Endothelial cell of umbilical vein (primary cell): ENCODE measurements around the gene KHDC3L. TPM values are rescaled to one million over a fixed set of nuclear protein-coding genes. Genes with fewer than 3 reads are reported as not detected.

Experiments
- BruUV-seq: library from RNA; stranded (reverse); fragments of 400-500 nt; replicated peaks from 2 replicates; lab custom pipeline; 2021; lab: Mats Ljungman, UMichigan
- CTCF ChIA-PET: fragments of 300-600, 350-600 bp; sonication (Branson Sonifier 250); formaldehyde crosslinking; loops from one replicate; lab custom pipeline; 2021; ENCODE audit warnings: antibody characterized with exemption, inconsistent platforms; lab: Charles Lee
- POLR2A ChIA-PET: fragments of 300-600, 350-600 bp; sonication (Branson Sonifier 250); formaldehyde crosslinking; loops from one replicate; lab custom pipeline; 2021; ENCODE audit warnings: antibody characterized with exemption, inconsistent platforms; lab: Charles Lee
- DNase-seq: peaks from one replicate; pipeline ENCODE4 v3.0.0-alpha.2; 2011; ENCODE audit warnings: low read depth, low spot score
- FAIRE-seq: peaks from 2 replicates; lab custom pipeline; 2011; peaks lifted over from hg19 to GRCh38; lab: Jason Lieb, UNC
- H2AFZ ChIP-seq: 2 replicates; pipeline ENCODE4 v1.6.0; 2012; ENCODE audit warnings: low read depth, low read length, control low read depth, inconsistent platforms
- H3K27ac ChIP-seq: 2 replicates; pipeline ENCODE4 v1.5.1; 2011; ENCODE audit warnings: low read depth, mild to moderate bottlenecking, control low read depth, low read length, moderate library complexity; ENCODE audit not compliant: insufficient read depth
- H3K27me3 ChIP-seq, 2 experiments: 2 replicates each; pipeline versions ENCODE4 v1.6.0 to v1.6.1; 2011; ENCODE audit warnings: low read length in 2 of 2, mixed read lengths in 1 of 2; ENCODE audit not compliant: control insufficient read depth in 2 of 2, insufficient read depth in 2 of 2
- H3K36me3 ChIP-seq, 2 experiments: 2 replicates in 1 of 2; 3 replicates in 1 of 2; pipeline ENCODE4 v1.5.1; 2011; ENCODE audit warnings: low read length in 2 of 2, mild to moderate bottlenecking in 1 of 2, moderate library complexity in 1 of 2; ENCODE audit not compliant: control insufficient read depth in 2 of 2, insufficient read depth in 2 of 2; ENCODE audit errors: extremely low read depth in 1 of 2
- H3K4me1 ChIP-seq: 3 replicates; pipeline ENCODE4 v1.5.1; 2011; ENCODE audit warnings: mild to moderate bottlenecking, low read length; ENCODE audit not compliant: control insufficient read depth, insufficient read depth; ENCODE audit errors: extremely low read depth
- H3K4me2 ChIP-seq: 2 replicates; pipeline ENCODE4 v1.6.1; 2011; ENCODE audit warnings: low read length, control low read depth, mixed read lengths; ENCODE audit not compliant: insufficient read depth
- H3K4me3 ChIP-seq, 3 experiments: fragments of 200-600 bp in 1 of 3; sonication (generic), shearing (Covaris generic) in 1 of 3; replicated peaks in 1 of 3; 2 replicates each; pipeline ENCODE4 v1.5.1; 2011 to 2016; ENCODE audit warnings: control low read depth in 3 of 3, low read length in 3 of 3, mild to moderate bottlenecking in 2 of 3, inconsistent platforms in 1 of 3, low read depth in 1 of 3, moderate library complexity in 1 of 3; ENCODE audit not compliant: insufficient read depth in 1 of 3
- H3K79me2 ChIP-seq: 2 replicates; pipeline ENCODE4 v1.6.0; 2012; ENCODE audit warnings: low read length, inconsistent platforms; ENCODE audit not compliant: control insufficient read depth, insufficient read depth
- H3K9ac ChIP-seq: replicated peaks from 2 replicates; pipeline ENCODE3; 2011; ENCODE audit warnings: low read length, control low read depth; ENCODE audit not compliant: insufficient read depth; ENCODE audit errors: extremely low read depth
- H3K9me1 ChIP-seq: replicated peaks from 3 replicates; pipeline ENCODE4 v1.6.0; 2011; ENCODE audit warnings: mild to moderate bottlenecking, low read length; ENCODE audit not compliant: control insufficient read depth, insufficient read depth; ENCODE audit errors: extremely low read depth
- H3K9me3 ChIP-seq: replicated peaks from 2 replicates; pipeline ENCODE4 v1.5.1; 2012; ENCODE audit warnings: low read length, inconsistent platforms; ENCODE audit not compliant: control insufficient read depth, insufficient read depth
- H4K20me1 ChIP-seq: replicated peaks from 2 replicates; pipeline ENCODE3; 2011; ENCODE audit warnings: mild to moderate bottlenecking, low read length; ENCODE audit not compliant: control insufficient read depth, insufficient read depth; ENCODE audit errors: extremely low read depth
- GATA2 ChIP-seq: IDR thresholded peaks from 2 replicates; pipeline ENCODE4 v1.7.0; 2011; ENCODE audit warnings: low read depth, mild to moderate bottlenecking, moderate library complexity, mixed read lengths, low read length; ENCODE audit not compliant: insufficient read length, insufficient read depth
- JUN ChIP-seq: IDR thresholded peaks from 2 replicates; pipeline ENCODE4 v1.6.1; 2011; ENCODE audit warnings: borderline replicate concordance, low read depth; ENCODE audit not compliant: insufficient read length, insufficient read depth
- MAX ChIP-seq: IDR thresholded peaks from 2 replicates; pipeline ENCODE4 v1.6.1; 2011; ENCODE audit not compliant: insufficient read depth, insufficient read length
- MYC ChIP-seq: IDR thresholded peaks from one replicate; pipeline ENCODE4 v1.6.1; 2011; ENCODE audit warnings: mild to moderate bottlenecking, low read depth, low read length
- dilution Hi-C: fragments of 300-500 bp; cut with MboI; formaldehyde crosslinking; loops from one replicate; pipeline ENCODE4 v1.15.0; 2019; ENCODE audit warnings: low sequenced_read_pairs; ENCODE audit not compliant: extremely low pct_ligation_motif_present
- intact Hi-C: fragments of 100-400 bp; cut with micrococcal nuclease; formaldehyde crosslinking; loops from one replicate; pipeline ENCODE4 v1.10.0; 2022
- polyA plus RNA-seq, 4 experiments: library from polyadenylated mRNA; depleted of rRNA in 3 of 4; stranded (reverse) in 3 of 4; unstranded in 1 of 4; fragments of >200 nt; gene quantifications; 2 replicates each; pipeline versions ENCODE4 v1.2.1 to v1.2.3, GENCODE V29; 2011 to 2012; ENCODE audit warnings: missing spikeins in 1 of 4
- total RNA-seq: library from RNA; stranded (reverse); gene quantifications from 2 replicates; pipeline ENCODE4 v1.2.3, GENCODE V29; 2021

KHDC3L gene
- total and polyA plus RNA-seq, 2 donors (not counting 3 experiments of a cell fraction or from before 2014, with no cell fraction given): not detected

GRCh38 chr6:73400656-73401055 is 38.2 kb downstream of the KHDC3L start:
- dilution Hi-C loops (no loop called here), intact Hi-C loops (no loop called here)
- Histone ChIP-seq H3K27ac (no peak overlapping the region), H3K4me3 (no peak overlapping the region), H3K9me3 (no peaks in the 10 kb centered on the region), H3K79me2 (no peaks in the 10 kb centered on the region), H3K27me3 (no peaks in the 10 kb centered on the region), H3K9ac (no peak overlapping the region), H3K9me1 (no peaks in the 10 kb centered on the region), H3K4me1 (no peaks in the 10 kb centered on the region), H2AFZ (no peak overlapping the region), H4K20me1 (no peaks in the 10 kb centered on the region), H3K4me2 (no peak overlapping the region), H3K36me3 (no peaks in the 10 kb centered on the region)
- TF ChIP-seq JUN: no peak
- TF ChIP-seq MAX: no peak
- no peak for TF ChIP-seq MYC
- BruUV-seq: no TSS peak
- POLR2A ChIA-PET: no interaction called here
- no peak for FAIRE-seq
- CTCF ChIA-PET: no interaction called here
- DNase-seq: no peak

GRCh38 chr6:73409395-73409794 is 46.9 kb downstream of the KHDC3L start:
- FAIRE-seq (no peak), DNase-seq (no peak)
- Histone ChIP-seq H4K20me1 (no peaks in the 10 kb centered on the region), H2AFZ (no peak overlapping the region), H3K4me3 (no peak overlapping the region), H3K27ac (no peak overlapping the region), H3K4me2 (no peak overlapping the region), H3K4me1 (peaks cover 2% of the 10 kb centered on the region), H3K79me2 (no peaks in the 10 kb centered on the region), H3K36me3 (no peaks in the 10 kb centered on the region), H3K27me3 (no peaks in the 10 kb centered on the region), H3K9me3 (no peaks in the 10 kb centered on the region), H3K9ac (no peak overlapping the region), H3K9me1 (no peaks in the 10 kb centered on the region)
- TF ChIP-seq GATA2 (peak; percentile 52), MAX (no peak)
- intact Hi-C loops (no loop called here), dilution Hi-C loops (no loop called here)
- BruUV-seq: no TSS peak
- CTCF ChIA-PET: no interaction called here
- POLR2A ChIA-PET: no interaction called here
